Smooth muscle cell (in vitro differentiated cells): Measurements from ENCODE around the gene BLID. TPM values are rescaled to one million over a fixed set of nuclear protein-coding genes. Genes with fewer than 3 reads are reported as not detected.

ENCODE experiments used
- DNase-seq: peaks from one replicate; lab custom pipeline; 2025; ENCODE audit not compliant: unreplicated experiment; lab: John Stamatoyannopoulos, UW
- H2AFZ ChIP-seq: fragments of 200-600 bp; sonication (generic); 2 replicates; pipeline ENCODE4 v1.6.0; 2016; ENCODE audit warnings: antibody characterized with exemption, low read depth, mild to moderate bottlenecking
- H3F3A ChIP-seq: fragments of 200-600 bp; sonication (generic); 2 replicates; pipeline ENCODE4 v1.6.0; 2017; ENCODE audit warnings: antibody characterized with exemption, low read depth
- H3K27ac ChIP-seq: fragments of 200-600 bp; sonication (generic); 2 replicates; pipeline ENCODE4 v1.5.1; 2016; ENCODE audit warnings: low read depth, mild to moderate bottlenecking
- H3K27me3 ChIP-seq: fragments of 200-600 bp; sonication (generic); 2 replicates; pipeline ENCODE4 v1.6.1; 2016; ENCODE audit warnings: low read depth, mild to moderate bottlenecking
- H3K36me3 ChIP-seq: fragments of 200-600 bp; sonication (generic); 2 replicates; pipeline ENCODE4 v1.5.1; 2016; ENCODE audit warnings: low read depth
- H3K4me1 ChIP-seq: fragments of 200-600 bp; sonication (generic); 2 replicates; pipeline ENCODE4 v1.5.1; 2016; ENCODE audit warnings: low read depth
- H3K4me2 ChIP-seq: fragments of 200-600 bp; sonication (generic); 2 replicates; pipeline ENCODE4 v1.6.0; 2016; ENCODE audit warnings: mild to moderate bottlenecking
- H3K4me3 ChIP-seq: fragments of 200-600 bp; sonication (generic); 2 replicates; pipeline ENCODE4 v1.5.1; 2016; ENCODE audit warnings: mild to moderate bottlenecking
- H3K79me2 ChIP-seq: fragments of 200-600 bp; sonication (generic); 2 replicates; pipeline ENCODE4 v1.6.0; 2016; ENCODE audit warnings: low read depth, mild to moderate bottlenecking
- H3K9ac ChIP-seq: fragments of 200-600 bp; sonication (generic); 2 replicates; pipeline ENCODE4 v1.6.0; 2016; ENCODE audit warnings: low read depth
- H3K9me3 ChIP-seq: fragments of 200-600 bp; sonication (generic); replicated peaks from 2 replicates; pipeline ENCODE4 v1.5.1; 2016; ENCODE audit warnings: low read depth
- H4K20me1 ChIP-seq: fragments of 200-600 bp; sonication (generic); 2 replicates; pipeline ENCODE4 v1.6.0; 2016; ENCODE audit warnings: low read depth
- WGBS: methylation state at CpG from one replicate; pipeline ENCODE4 v1.1.7; 2016; ENCODE audit warnings: low lambda C conversion rate; 5-methylcytosine and 5-hydroxymethylcytosine counted together
- polyA plus RNA-seq: library from polyadenylated mRNA; unstranded; fragments of >200 nt; fragmentation: Nextera tagmentation; extraction: Ambion mirVana; gene quantifications from 2 replicates; pipeline ENCODE4 v1.2.1, GENCODE V29; 2016
- total RNA-seq: library from RNA; depleted of rRNA; stranded (reverse); fragments of >200 nt; gene quantifications from 2 replicates; pipeline ENCODE4 v1.2.3, GENCODE V29; 2014
- TF ChIP-seq, protein P1 (sequence below): fragments of 200-600 bp; sonication (generic); IDR thresholded peaks from 2 replicates; pipeline ENCODE4 v1.5.1; 2017; ENCODE audit warnings: borderline replicate concordance, mild to moderate bottlenecking, antibody characterized with exemption; ENCODE audit not compliant: insufficient read depth, poor library complexity, severe bottlenecking

Gene BLID
- total and polyA plus RNA-seq, 2 experiments from 2014 or later = 0.18 to 4.7 TPM

DNA sequence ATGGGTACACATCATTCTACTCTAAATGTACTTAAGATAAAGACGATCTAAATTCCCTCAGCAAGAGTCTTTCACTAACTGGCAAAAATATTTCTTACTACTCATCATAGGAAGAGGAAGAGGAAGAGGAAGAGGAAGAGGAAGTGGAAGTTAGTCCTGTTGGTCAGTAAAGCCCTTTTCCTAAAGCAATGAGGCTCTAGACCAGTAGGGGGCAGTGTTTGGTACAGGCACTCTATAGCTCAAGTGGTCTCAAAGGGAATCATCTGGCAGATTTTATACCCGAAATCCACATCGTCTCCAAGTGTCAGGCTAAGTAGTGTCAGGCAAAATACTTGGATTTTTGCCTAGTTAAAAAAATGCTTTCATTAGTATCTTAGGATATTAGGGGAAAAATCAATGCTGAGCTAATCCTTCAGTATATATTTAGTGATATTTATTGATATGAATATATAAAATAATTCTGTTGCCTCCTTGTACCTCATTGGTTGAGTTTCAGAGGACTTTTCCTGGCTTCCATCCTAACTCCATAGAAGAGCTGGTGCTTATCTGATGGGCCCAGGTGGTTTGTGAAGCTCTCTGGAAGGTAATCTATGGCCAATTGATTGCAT, 7.7 kb downstream of the BLID start:
- Histone ChIP-seq H3K27me3 (no peaks in the 10 kb centered on the region), H3K9ac (no peak overlapping the region), H3K9me3 (no peaks in the 10 kb centered on the region), H2AFZ (no peak overlapping the region), H3F3A (peaks cover 5% of the 10 kb centered on the region), H4K20me1 (no peaks in the 10 kb centered on the region), H3K4me2 (no peak overlapping the region), H3K4me3 (no peak overlapping the region), H3K79me2 (peaks cover 68% of the 10 kb centered on the region), H3K4me1 (peaks cover 14% of the 10 kb centered on the region), H3K36me3 (peaks cover 2% of the 10 kb centered on the region), H3K27ac (peak overlapping the region; percentile 37)
- no peak for DNase-seq
- TF ChIP-seq, protein P1, sequence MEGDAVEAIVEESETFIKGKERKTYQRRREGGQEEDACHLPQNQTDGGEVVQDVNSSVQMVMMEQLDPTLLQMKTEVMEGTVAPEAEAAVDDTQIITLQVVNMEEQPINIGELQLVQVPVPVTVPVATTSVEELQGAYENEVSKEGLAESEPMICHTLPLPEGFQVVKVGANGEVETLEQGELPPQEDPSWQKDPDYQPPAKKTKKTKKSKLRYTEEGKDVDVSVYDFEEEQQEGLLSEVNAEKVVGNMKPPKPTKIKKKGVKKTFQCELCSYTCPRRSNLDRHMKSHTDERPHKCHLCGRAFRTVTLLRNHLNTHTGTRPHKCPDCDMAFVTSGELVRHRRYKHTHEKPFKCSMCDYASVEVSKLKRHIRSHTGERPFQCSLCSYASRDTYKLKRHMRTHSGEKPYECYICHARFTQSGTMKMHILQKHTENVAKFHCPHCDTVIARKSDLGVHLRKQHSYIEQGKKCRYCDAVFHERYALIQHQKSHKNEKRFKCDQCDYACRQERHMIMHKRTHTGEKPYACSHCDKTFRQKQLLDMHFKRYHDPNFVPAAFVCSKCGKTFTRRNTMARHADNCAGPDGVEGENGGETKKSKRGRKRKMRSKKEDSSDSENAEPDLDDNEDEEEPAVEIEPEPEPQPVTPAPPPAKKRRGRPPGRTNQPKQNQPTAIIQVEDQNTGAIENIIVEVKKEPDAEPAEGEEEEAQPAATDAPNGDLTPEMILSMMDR = peak; percentile 50
- 57% methylated on average over 3 of the region's 3 CpGs for WGBS

DNA sequence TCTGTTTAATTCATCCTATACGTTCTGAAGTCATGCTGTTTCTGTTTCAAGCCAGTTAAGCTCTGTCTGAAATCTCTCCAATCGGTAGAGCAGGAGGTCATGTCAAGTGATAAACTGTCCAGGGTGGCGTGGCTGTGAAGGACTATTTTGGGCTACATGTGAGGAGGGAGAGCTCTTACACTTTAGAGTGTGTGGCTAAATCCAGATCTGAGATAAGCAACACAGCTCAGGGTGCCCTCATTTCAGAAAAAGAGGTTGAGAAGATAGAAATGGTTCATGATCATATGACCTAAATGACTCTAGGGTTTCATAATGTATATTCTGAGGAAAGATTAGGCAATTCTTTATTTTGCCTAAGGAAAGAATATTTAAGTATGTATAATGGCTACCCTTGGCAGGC, 8.4 kb downstream of the BLID start:
- 25% methylated on average over 3 of the region's 3 CpGs for WGBS
- H3K4me3 ChIP-seq = no peak overlapping the region
- no peaks in the 10 kb centered on the region for H3K36me3 ChIP-seq
- TF ChIP-seq, protein P1 = no peak
- no peak overlapping the region for H2AFZ ChIP-seq
- DNase-seq = no peak
- H3K9me3 ChIP-seq = no peaks in the 10 kb centered on the region
- H3K4me1 ChIP-seq = peaks cover 14% of the 10 kb centered on the region
- no peak overlapping the region for H3K4me2 ChIP-seq
- peaks cover 71% of the 10 kb centered on the region for H3K79me2 ChIP-seq
- H3K27me3 ChIP-seq = no peaks in the 10 kb centered on the region
- peaks cover 5% of the 10 kb centered on the region for H3F3A ChIP-seq
- H4K20me1 ChIP-seq = no peaks in the 10 kb centered on the region
- H3K27ac ChIP-seq = peak overlapping the region; percentile 37
- H3K9ac ChIP-seq = no peak overlapping the region

DNA sequence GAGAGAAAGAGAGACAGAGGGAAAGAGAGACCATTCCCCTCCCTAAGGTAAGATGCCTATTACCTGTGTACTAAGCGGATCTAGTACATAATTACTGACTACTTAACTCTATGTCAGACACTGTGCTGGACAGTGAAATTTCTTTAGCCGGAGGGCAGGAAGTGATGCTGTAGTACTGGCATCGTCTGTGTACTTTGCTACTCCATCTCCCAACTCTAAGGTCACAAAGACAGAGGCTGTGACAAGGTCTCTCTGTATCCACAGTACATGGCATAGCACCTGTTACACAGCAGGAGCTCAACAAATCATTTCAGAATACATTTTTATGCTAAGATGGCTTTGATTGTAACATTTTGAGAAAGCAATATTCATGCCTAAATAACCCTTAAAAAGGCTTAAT, 9.0 kb downstream of the BLID start:
- TF ChIP-seq, protein P1 = no peak
- H3K9me3 ChIP-seq = no peaks in the 10 kb centered on the region
- H2AFZ ChIP-seq = no peak overlapping the region
- WGBS = 60% methylated on average over 3 of the region's 3 CpGs
- H3K4me2 ChIP-seq = no peak overlapping the region
- H3K27ac ChIP-seq = no peak overlapping the region
- H3K9ac ChIP-seq = no peak overlapping the region
- no peaks in the 10 kb centered on the region for H4K20me1 ChIP-seq
- H3K4me3 ChIP-seq = no peak overlapping the region
- DNase-seq = no peak
- H3K36me3 ChIP-seq = no peaks in the 10 kb centered on the region
- H3K79me2 ChIP-seq = peaks cover 71% of the 10 kb centered on the region
- H3K4me1 ChIP-seq = peaks cover 18% of the 10 kb centered on the region
- H3F3A ChIP-seq = peaks cover 5% of the 10 kb centered on the region
- no peaks in the 10 kb centered on the region for H3K27me3 ChIP-seq
